Suprapubic skin (tissue), 3 donors: ENCODE measurements around the gene DUS3L.

Experiments
- POLR2A ChIP-seq, 2 donors: fragments of 450-650 bp; IDR thresholded peaks; one replicate each; pipeline ENCODE4 v1.6.1; 2017; ENCODE audit warnings: antibody characterized with exemption in 2 of 2, mild to moderate bottlenecking in 2 of 2, moderate library complexity in 2 of 2
- TF ChIP-seq, protein P1 (sequence below), 2 donors: fragments of 200-600 bp in 1 of 2; fragments of 450-650 bp in 1 of 2; sonication (generic) in 1 of 2; IDR thresholded peaks; one replicate each; pipeline ENCODE4 v1.5.1; 2016 to 2019; ENCODE audit warnings: antibody characterized with exemption in 2 of 2, mild to moderate bottlenecking in 1 of 2, moderate library complexity in 1 of 2

GRCh38 chr19:5832061-5832460 is 41.1 kb upstream of the DUS3L start:
- no peak for TF ChIP-seq POLR2A (IDR thresholded peaks at IDR 0.05)
- TF ChIP-seq, protein P1, sequence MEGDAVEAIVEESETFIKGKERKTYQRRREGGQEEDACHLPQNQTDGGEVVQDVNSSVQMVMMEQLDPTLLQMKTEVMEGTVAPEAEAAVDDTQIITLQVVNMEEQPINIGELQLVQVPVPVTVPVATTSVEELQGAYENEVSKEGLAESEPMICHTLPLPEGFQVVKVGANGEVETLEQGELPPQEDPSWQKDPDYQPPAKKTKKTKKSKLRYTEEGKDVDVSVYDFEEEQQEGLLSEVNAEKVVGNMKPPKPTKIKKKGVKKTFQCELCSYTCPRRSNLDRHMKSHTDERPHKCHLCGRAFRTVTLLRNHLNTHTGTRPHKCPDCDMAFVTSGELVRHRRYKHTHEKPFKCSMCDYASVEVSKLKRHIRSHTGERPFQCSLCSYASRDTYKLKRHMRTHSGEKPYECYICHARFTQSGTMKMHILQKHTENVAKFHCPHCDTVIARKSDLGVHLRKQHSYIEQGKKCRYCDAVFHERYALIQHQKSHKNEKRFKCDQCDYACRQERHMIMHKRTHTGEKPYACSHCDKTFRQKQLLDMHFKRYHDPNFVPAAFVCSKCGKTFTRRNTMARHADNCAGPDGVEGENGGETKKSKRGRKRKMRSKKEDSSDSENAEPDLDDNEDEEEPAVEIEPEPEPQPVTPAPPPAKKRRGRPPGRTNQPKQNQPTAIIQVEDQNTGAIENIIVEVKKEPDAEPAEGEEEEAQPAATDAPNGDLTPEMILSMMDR (IDR thresholded peaks at IDR 0.05) = no peak
